Measurements from ENCODE around the gene NHSL2.

Gene NHSL2

GRCh38 chrX:71978164-71978563, 67.5 kb downstream of the NHSL2 start:
- DNase-seq (ENCODE audit: low read depth): no peak
- no peak for TF ChIP-seq CTCF (IDR thresholded peaks at IDR 0.05; ENCODE audit: low read length, missing control alignments)
- no peak overlapping the region for H3K4me3 ChIP-seq (replicated peaks; ENCODE audit: low read depth, low read length)

GRCh38 chrX:71989768-71990426, 79.3 kb downstream of the NHSL2 start:
- no peak for TF ChIP-seq CTCF (IDR thresholded peaks at IDR 0.05; ENCODE audit: low read length, missing control alignments)
- peak; percentile 85 for DNase-seq (ENCODE audit: low read depth)
- no peak overlapping the region for H3K4me3 ChIP-seq (replicated peaks; ENCODE audit: low read depth, low read length)

GRCh38 chrX:71990518-71990917, 79.9 kb downstream of the NHSL2 start:
- DNase-seq (ENCODE audit: low read depth): no peak
- TF ChIP-seq CTCF (IDR thresholded peaks at IDR 0.05; ENCODE audit: low read length, missing control alignments): no peak
- no peak overlapping the region for H3K4me3 ChIP-seq (replicated peaks; ENCODE audit: low read depth, low read length)

GRCh38 chrX:71991164-71991563, 80.5 kb downstream of the NHSL2 start:
- H3K4me3 ChIP-seq (replicated peaks; ENCODE audit: low read depth, low read length): no peak overlapping the region
- TF ChIP-seq CTCF (IDR thresholded peaks at IDR 0.05; ENCODE audit: low read length, missing control alignments): no peak
- DNase-seq (ENCODE audit: low read depth): no peak

GRCh38 chrX:71992711-71993110, 82.1 kb downstream of the NHSL2 start:
- H3K4me3 ChIP-seq (replicated peaks; ENCODE audit: low read depth, low read length): no peak overlapping the region
- no peak for TF ChIP-seq CTCF (IDR thresholded peaks at IDR 0.05; ENCODE audit: low read length, missing control alignments)
- DNase-seq (ENCODE audit: low read depth): no peak

- H3K4me3 ChIP-seq (replicated peaks; ENCODE audit: low read depth, low read length): no peak overlapping the region
- no peak for TF ChIP-seq CTCF (IDR thresholded peaks at IDR 0.05; ENCODE audit: low read length, missing control alignments)
- DNase-seq (ENCODE audit: low read depth): no peak
Measured at GRCh38 chrX:71993371-71993770, 82.7 kb downstream of the NHSL2 start.

GRCh38 chrX:71994601-71995000, 84.0 kb downstream of the NHSL2 start:
- TF ChIP-seq CTCF (IDR thresholded peaks at IDR 0.05; ENCODE audit: low read length, missing control alignments): no peak
- no peak overlapping the region for H3K4me3 ChIP-seq (replicated peaks; ENCODE audit: low read depth, low read length)
- no peak for DNase-seq (ENCODE audit: low read depth)

All from fibroblast of pulmonary artery (primary cell).